Heart left ventricle (tissue), 13 donors: ENCODE results near the gene ARHGAP10.

ENCODE experiments used
- POLR2A ChIP-seq, 2 donors: fragments of 450-650 bp; IDR thresholded peaks; one replicate each; pipeline ENCODE4 v1.6.1; 2017; ENCODE audit warnings: antibody characterized with exemption in 2 of 2, mild to moderate bottlenecking in 2 of 2, moderate library complexity in 2 of 2
- TF ChIP-seq, protein P1 (sequence below), 12 donors: fragments of 200-600 bp; sonication (generic) in 4 of 12; IDR thresholded peaks; one replicate each; pipeline versions ENCODE4 v1.5.0 to v1.8.0; 2018 to 2022; ENCODE audit warnings: antibody characterized with exemption in 12 of 12, mild to moderate bottlenecking in 5 of 12
- donor health status: ischemic (EF 13 %, LVEDD 7.1; RV severe dilation, severe dysfunction).
- donor health status: DM: no; HTN: yes; CAD: no.
- donor health status: DM: no; HTN: no; CAD: no.
- donor health status: ischemic (EF 25% LVEDD 6.9; RV normal size, moderate dysfunction).
- donor health status: ischemic (EF 25% LVEDD 5.7; RV mildly dilated, moderate dysfunction).
- donor health status: ischemic (EF 35%, LVEDD 5.7; RV mildly dilated, moderate dysfunction).
- donor health status: nonischemic (EF 11% LVEDD 7.7; RV severe dilation, severe dysfunction).
- donor health status: DM: yes; HTN: yes; CAD: no.
- donor health status: PGD.
- donor health status: ischemic (EF 29% LVEDD 5.4; RV normal size, mild dysfunction).
- donor health status: nonischemic (EF 23%, LVEDD 6.1; RV moderate dilation, normal function).

DNA sequence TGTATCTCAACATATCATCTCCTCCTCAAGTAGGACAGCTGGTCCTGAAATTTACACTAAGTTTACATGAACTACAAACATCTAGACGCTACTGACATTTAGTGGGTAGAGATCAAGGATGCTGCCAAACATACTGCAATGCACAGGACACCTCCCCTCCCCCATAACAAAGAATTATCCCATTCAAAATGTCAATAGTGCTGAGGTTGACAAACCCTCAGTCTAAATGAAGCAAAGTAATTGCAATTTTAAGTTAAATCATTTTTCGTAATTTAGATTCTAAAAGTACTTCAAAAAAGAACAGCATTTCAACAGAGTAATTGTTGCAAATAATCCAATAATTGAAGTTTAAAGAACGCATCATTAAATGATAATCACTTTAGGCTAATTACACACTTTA lies 49.1 kb upstream of the ARHGAP10 start:
- TF ChIP-seq, protein P1, sequence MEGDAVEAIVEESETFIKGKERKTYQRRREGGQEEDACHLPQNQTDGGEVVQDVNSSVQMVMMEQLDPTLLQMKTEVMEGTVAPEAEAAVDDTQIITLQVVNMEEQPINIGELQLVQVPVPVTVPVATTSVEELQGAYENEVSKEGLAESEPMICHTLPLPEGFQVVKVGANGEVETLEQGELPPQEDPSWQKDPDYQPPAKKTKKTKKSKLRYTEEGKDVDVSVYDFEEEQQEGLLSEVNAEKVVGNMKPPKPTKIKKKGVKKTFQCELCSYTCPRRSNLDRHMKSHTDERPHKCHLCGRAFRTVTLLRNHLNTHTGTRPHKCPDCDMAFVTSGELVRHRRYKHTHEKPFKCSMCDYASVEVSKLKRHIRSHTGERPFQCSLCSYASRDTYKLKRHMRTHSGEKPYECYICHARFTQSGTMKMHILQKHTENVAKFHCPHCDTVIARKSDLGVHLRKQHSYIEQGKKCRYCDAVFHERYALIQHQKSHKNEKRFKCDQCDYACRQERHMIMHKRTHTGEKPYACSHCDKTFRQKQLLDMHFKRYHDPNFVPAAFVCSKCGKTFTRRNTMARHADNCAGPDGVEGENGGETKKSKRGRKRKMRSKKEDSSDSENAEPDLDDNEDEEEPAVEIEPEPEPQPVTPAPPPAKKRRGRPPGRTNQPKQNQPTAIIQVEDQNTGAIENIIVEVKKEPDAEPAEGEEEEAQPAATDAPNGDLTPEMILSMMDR (IDR thresholded peaks at IDR 0.05) = no peak
- no peak for TF ChIP-seq POLR2A (IDR thresholded peaks at IDR 0.05)
